Medulla oblongata (tissue), 1 donor: Measurements from ENCODE around the gene FARSA.
"Not testable (repeated sequence)": the region's sequence is repeated elsewhere in the genome, so short reads cannot be mapped to it uniquely, and the experiment has no call there.

Experiments
- DNase-seq: peaks from one replicate; pipeline ENCODE4 v3.0.0-alpha.2; 2015; ENCODE audit errors: extremely low spot score

The FARSA gene

DNA sequence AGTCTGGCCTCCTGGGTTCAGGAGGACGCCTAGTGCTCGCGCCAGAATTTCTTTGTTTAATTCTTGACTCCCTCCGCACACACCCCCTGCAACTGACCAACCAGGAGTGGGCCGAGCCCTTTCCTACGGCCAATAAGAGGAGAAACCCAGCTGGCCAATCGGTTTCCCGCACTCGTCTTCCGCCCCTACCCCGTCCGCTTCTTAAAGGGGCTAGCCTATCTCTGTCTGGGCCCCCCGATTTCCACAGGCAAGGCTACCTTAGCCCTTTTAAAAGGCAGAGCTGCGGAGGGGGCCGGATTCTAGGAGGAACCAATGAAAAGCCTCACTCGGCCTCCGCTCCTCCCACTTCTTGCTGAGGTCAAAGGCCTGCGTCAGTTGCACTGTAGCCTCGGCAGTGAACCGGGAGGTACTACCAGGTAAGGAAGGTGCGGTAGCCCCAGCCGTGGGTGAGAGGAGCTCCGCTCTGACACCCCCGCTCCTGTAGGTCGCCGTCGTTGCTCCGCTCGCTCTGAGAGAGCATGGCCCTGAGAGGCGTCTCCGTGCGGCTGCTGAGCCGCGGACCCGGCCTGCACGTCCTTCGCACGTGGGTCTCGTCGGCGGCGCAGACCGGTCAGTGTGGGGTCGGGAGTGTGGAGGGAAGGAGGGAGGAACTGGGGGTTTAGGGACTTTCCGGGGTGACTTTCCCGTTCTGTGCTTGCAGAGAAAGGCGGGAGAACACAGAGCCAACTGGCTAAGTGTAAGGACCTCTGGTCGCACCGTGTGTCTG lies 42.5 kb downstream of the FARSA start, which contains the start of gene GCDH:
Gene GCDH, plus strand, starts transcription at position 374 of the 766 bp plus-strand sequence. Its CDS starts 145 bp downstream, at position 519.
- peak; percentile 100 for DNase-seq

DNA sequence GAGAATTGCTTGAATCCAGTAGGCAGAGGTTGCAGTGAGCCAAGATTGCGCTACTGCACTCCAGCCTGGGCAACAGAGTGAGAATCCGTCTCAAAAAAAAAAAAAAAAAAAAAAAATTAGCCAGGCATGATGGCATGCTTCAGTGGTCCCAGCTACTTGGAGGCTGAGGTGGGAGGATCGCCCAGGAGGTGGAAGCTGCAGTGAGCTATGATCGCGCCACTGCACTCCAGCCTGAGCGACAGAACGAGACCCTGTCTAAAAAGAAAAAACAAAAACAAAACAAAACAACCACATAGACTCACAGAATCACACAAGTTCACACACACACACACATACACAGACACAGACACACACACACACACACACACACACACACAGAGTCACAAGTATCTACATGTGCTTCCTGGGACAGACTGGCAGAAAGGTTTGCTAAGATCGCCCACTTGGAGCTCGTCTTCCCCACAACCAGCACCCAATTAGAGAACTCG lies 43.2 kb downstream of the FARSA start:
- not testable (repeated sequence) for DNase-seq

DNA sequence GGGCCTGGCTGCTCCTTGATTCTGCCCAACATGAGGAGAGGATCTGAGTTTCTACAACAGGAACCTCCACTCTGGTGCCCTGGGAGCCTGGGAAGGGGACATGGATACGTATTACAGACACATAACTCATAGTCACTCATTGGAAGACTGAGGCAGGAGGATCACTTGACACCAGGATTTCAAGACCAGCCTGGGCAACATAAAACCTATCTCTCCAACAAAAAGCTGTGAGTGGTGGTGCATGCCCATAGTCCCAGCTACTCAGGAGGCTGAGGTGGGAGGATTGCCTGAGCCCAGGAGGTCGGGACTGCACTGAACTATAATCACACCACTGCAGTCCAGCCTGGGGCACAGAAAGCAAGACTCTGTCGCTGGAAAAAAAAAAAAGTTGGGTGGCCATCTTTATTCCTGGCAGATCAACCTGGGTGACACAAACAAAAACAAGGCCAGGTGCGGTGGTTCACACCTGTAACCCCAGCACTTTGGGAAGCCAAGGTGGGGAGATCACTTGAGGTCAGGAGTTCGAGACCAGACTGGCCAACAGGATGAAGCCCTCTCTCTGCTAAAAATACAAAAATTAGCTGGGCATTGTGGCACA lies 45.4 kb downstream of the FARSA start:
- DNase-seq, result no peak

DNA sequence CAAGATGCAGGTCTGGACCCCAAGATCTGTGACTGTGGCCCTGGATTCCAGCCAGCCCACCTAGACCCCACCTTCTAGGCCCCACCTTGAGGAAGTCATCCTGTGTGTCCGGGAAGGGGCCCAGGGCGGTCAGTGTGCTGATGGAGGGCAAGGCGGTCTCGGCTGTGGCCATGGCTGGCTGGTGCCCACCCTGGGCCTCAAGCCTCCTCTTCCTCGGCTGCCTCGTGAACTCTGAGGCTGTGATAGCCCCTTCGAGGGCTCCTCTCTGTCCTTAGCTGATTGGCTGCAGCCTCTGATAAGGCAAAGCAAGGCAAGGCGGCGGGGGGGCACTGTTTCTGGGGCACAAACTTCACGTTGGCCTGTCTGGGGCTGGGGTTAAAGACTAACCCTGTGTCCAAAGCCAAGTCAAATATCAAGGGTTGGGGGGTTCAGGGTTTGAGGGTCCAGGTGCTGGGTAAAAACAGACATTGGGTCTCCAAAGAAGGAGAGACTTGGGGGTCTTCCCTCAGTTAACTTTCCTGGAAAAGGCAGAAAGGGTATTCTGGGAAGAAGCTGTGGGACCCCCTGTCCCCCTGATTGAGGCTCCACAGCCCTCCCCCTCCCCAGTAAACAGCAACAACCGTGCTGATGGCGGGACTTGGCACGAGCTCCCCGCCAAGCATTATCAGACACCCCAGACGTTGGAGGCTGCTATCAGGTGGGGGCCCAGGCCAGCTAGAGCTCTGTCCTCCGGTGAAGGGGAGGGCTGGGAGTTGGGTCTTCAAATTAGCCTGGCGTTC lies 46.4 kb downstream of the FARSA start, which contains the start of gene KLF1:
Gene KLF1, minus strand, starts transcription at position 233 of the 779 bp plus-strand sequence. Its CDS starts 61 bp downstream, at position 172.
- no peak for DNase-seq

DNA sequence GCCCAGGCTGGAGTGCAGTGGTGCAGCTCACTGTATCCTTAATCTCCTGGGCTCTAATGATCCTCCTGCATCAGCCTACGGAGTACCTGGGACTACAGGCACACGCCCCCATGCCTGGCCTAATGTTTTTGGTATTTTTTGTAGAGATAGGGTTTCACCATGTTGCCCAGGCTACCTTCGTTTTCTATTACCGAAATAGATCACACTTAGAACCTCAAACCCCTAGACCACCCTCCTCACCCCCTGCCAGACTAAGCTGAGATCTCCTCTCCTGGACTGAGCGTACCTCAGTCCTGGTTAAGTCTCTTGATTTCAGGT lies 46.9 kb downstream of the FARSA start:
- DNase-seq, result no peak

DNA sequence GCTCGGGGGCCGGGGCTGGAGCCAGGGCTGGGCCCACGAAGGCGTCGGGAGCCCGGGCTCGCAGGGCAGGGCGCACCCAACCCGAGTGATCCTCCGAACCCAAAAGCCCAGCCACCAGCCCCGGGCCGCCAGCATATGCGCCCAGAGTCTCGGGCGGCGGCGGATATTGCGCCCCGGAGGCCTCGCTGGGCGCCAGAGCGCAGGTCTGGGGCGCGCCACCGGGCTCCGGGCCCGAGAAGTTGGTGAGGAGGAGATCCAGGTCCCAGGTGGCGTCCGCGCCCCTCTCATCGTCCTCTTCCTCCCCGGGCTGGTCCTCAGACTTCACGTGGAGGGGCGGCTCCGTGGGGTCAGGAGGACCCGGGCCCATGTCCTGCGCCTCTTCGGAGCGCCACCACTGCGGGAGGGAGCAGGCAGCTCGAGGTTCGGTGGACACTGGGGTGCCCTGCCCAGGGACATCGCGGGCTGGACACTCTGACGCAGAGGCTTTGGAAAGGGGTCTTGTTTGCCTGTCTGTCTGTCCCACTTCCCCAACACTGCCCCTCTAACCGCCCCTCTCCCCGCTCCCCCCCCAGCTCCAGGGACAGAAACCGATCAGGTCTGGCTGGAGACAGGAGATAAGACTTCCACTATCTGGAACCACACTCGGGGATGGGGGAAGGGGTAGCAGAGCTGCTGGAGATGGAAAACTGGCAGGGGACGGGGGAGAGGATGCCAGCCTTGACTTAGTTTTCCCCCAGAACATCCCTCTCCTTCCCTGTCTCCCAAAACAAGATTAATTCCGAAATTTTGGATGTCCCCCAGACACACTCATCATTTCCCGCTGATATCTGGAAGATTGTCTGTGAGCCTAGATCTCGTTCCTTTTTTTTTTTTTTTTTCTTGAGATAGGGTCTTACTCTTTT lies 47.5 kb downstream of the FARSA start:
- no peak for DNase-seq

DNA sequence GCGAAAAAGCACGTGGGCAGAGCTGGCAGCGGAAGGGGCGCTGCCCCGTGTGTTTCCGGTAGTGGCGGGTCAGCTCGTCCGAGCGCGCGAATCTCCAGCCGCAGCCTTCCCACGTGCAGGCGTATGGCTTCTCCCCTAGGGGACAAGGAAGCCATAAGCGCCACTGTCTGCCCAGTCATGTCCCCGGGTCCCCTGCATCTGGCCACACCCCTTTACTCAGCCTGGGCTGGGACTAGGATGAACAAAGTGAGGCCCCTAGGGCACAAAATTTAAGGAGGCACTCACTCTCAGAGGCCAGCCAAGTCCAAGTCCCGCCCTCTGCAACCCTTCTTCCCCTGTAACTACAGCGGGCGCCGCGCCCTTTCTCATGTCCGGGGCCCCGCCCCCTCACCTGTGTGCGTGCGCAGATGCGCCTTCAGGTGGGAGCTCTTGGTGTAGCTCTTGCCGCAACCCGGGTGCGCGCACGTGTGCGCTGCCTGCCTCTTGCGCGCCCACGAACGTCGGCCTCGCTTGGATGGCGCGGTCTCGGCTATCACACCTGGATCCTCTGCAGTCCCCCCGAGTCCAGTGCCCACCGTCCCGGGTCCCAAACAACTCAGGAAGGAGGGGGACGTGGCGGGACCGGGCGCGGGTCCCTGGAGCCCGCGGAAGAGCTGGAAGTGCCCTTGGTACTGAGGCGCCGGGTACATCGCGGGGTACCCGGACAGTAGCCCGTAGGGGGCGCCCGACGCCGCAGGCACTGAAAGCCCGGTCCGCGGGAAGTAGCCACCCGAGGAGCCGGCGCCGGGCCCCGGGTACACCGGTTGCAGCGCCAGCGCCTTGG lies 48.4 kb downstream of the FARSA start:
- peak; percentile 67 for DNase-seq

DNA sequence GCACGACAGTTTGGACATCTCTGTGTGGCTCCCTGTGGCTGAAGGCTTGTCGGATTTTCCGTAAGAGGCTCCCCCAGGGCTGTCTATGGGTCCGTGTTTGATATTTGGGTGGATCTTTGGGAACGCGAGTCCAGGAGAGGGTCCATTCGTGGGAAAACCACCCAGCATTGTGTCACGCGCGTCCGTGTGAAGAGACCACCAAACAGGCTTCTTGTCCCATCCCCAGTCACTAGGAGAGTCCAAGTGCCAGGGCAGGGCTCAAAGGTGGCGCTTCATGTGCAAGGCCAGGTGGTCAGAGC lies 48.9 kb downstream of the FARSA start:
- DNase-seq, result no peak

DNA sequence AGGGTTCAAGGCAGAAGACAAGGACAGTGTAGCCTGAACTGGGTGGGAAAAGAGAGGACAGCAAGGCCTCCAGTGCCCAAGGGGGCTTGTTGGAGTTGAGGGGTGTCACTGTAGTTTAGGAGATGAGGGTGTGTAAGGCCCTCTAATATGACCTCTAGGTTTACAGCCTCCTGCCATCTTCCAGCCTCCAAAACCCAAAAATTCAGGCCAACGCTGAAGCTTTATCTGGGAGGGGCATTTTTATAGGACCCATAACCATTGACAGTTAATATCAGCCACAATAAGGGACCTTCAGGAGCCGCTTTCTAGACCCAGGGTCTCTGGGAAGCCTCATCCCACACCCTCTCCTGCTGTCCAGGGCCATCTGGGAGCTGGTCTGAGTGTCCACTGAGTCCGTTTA lies 49.3 kb downstream of the FARSA start:
- DNase-seq, result no peak

DNA sequence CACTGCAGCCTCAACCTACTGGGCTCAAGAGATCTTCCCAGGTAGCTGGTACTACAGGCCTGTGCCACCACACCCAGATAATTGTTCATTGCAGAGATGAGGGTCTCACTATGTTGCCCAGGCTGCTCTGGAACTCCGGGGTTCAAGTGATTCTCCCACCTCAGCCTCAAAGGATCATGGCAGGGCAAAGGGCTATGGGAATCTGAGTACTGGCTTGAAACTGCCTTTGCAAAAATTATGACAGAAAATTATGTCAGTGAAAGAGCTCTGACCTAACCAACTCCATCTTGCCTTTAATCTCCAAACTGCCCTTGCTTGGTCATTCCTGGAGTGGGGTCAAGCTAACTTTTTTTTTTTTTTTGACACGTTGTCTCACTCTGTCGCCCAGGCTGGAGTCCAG lies 50.9 kb downstream of the FARSA start:
- no peak for DNase-seq

DNA sequence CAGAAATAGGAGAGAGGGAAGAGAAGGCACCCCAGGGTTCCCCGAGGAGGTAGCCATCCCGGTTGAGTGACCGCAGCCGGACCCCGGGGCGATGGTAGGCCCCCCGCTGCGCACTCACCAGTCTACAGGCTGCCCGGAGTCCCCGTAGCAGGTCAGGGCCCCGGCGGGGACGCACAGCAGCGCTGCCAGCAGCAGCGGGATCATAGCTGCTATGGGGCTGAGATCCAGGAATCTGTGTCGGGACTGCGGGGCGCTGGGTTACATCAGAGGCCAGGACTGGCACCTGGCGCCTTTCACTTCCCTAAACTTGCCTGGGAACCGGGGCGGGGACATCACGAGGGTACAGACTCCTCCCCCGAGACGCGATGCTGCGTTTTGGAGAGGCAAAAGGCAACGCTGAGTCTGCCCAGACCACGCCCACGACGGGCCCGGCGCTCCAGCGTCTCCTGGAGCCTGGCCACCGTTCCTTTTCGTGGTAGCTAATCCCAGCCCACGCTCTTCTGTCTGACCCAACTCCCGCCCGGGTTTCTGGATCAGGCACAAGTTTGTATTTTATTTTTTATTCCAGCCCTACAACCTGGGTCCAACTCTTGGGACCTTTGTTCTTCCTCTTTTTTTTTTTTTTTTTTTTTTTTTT lies 52.2 kb downstream of the FARSA start, which contains the start of gene DNASE2:
Gene DNASE2, minus strand, starts transcription at position 278 of the 637 bp plus-strand sequence. Its CDS starts 74 bp downstream, at position 204.
- DNase-seq, result peak; percentile 92

DNA sequence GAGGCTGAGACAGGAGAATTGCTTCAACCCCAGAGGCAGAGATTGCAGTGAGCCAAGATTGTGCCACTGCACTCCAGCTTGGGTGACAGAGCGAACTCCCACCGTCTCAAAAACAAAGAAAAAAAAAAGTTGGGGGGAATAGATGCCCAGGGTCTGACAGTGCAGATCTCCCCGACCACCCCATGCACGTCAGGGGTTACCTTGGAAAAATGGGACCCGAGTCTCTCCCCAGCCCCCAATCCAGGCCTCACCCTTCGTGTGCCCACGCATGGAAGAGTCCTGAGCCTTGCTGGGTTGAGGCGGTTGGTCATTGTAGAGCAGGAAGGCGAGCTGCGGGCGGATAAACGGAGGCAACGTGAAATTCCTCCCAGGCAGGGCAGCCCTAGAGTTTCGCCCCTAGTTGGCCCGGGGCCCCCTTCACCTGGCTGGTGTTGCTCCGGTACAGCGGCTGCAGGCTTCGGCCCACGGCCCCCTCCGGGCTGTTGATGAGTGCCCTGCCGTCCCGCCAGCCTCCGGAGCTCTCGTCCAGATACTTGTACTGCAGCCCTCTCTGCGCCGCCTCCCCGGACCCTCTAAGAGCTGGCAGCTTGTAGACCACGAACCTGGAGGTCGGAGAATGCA lies 52.9 kb downstream of the FARSA start:
- DNase-seq, result peak; percentile 41

DNA sequence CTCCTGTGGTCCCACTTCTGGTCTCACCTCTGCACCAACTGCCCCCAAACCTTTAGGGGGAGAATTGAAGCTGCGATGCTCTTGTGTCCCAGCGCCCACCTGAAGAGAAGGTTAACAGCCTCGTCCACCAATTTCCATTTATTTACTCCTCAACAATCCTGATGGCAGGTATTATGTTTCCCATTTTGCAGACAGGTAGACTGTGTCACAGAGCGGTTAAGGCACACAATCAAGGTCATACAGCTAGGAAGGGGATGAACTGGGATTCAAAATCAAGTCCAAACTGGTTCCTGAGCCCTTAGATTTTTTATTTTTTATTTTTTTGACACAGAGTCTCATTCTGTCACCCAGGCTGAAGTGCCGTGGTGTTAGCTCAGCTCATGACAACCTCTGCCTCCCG lies 58.4 kb downstream of the FARSA start:
- DNase-seq, result no peak

DNA sequence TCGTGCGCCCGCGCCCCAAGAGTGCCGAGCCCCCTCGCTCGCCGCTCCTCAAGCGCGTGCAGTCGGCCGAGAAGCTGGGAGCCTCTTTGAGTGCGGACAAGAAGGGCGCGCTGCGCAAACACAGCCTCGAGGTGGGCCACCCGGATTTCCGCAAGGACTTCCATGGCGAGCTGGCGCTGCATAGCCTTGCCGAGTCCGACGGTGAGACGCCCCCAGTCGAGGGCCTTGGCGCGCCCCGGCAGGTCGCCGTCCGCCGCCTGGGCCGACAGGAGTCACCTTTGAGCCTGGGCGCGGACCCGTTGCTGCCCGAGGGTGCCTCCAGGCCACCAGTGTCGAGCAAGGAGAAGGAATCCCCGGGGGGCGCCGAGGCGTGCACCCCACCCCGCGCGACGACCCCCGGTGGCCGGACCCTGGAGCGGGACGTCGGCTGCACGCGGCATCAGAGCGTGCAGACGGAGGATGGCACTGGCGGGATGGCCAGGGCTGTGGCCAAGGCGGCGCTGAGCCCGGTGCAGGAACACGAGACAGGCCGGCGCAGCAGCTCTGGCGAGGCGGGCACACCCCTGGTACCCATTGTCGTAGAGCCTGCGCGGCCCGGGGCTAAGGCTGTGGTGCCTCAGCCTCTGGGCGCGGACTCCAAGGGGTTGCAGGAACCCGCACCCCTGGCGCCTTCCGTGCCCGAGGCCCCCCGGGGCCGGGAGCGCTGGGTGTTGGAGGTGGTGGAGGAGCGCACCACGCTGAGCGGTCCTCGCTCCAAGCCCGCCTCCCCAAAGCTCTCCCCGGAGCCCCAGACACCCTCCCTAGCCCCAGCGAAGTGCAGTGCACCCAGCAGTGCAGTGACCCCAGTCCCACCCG lies 59.4 kb downstream of the FARSA start:
- DNase-seq, result no peak

DNA sequence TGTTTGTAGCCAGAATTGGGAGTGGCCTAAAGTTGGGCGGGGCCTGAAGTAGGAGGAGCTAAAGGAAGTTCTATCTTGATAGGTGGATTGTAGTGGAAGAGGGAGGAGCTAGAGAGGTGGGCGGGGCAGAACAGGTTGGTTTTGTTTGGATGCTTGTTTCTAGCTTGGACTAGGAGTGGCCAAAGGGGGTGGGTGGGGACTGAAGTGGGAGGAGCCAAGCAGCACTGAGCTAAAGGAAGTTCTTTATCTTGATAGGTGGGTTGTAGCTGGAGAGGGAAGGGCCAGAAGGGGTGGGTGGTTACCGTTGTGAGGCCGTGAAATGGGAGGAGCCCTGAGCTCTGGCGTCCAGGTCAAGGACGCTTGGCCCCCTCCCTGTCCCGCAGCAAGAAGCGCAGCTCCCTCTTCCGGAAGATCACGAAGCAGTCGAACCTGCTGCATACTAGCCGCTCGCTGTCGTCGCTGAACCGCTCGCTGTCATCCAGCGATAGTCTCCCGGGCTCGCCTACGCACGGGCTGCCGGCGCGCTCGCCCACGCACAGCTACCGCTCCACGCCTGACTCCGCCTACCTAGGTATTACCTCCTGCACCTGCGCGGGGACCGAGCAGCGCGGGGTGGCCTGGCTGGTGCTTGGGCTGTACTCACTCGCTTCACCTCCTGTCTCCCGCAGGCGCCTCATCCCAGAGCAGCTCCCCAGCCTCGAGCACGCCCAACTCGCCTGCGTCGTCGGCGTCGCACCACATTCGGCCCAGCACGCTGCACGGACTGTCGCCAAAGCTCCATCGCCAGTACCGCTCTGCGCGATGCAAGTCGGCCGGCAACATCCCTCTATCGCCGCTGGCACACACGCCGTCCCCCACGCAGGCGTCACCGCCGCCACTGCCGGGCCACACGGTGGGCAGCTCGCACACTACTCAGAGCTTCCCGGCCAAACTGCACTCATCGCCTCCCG lies 60.3 kb downstream of the FARSA start:
- DNase-seq, result no peak
